ENCODE results near the gene PIP4K2C.

PIP4K2C gene

GRCh38 chr12:57590479-57590863, 521 bp upstream of the PIP4K2C start:
- no peak for DNase-seq (ENCODE audit: extremely low spot score)
- TF ChIP-seq CTCF (IDR thresholded peaks at IDR 0.05; ENCODE audit: control extremely low read depth, extremely low read depth, low read depth, missing control alignments), result no peak
- ChIA-PET POLR2A (interaction anchor here (1.6 kb wide), 1 partner anchor 70 kb away, joined by 5 read pairs; the partner anchor contains the start of gene DDIT3), CTCF (interaction anchor here (1.0 to 5.1 kb wide), 7 partner anchors 8 to 102 kb away, joined by 3 to 63 read pairs (median 4); partner anchors contain the start of gene B4GALNT1)

DNA sequence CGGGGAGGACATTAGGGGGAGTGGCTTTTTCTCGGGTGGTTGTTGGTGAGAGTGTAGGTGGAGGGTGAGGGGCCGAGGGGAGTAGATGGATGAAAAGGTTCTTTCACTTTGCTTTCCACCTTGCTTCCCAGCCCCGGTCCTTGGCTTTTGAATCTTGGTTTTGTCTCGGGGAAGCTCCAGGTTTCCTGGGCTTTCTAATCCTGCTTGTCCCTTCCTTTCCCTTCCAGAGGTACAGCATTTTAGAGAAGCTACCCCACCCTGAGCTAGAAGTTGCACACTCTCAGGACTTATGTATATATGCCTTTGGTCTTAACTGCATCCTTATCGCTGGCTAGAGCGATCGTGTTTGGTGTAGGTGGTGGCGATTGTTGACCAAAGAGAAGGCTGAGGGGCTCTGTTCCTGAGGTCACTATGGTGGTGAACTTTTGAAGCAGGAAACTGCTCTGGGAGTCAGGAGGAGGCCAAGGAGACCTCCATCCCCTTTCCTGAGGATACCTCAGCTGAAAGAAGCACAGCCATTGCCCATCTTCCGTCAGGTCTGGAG, 862 bp downstream of the PIP4K2C start:
- no peak for DNase-seq (ENCODE audit: extremely low spot score)

GRCh38 chr12:57592551-57593165, 1.7 kb downstream of the PIP4K2C start:
- POLR2A ChIA-PET, result interaction anchor here (0.7 kb wide), 1 partner anchor 11 kb away, joined by 11 read pairs; no protein-coding TSS in a partner anchor
- DNase-seq (ENCODE audit: extremely low spot score), result no peak
- TF ChIP-seq CTCF (IDR thresholded peaks at IDR 0.05; ENCODE audit: control extremely low read depth, extremely low read depth, low read depth, missing control alignments), result no peak
- CTCF ChIA-PET, result interaction anchor here (0.9 to 5.1 kb wide), 9 partner anchors 10 to 41 kb away, joined by 3 to 63 read pairs (median 5); partner anchors contain the start of gene B4GALNT1

More for the DNA sequence above, 862 bp downstream of the PIP4K2C start:
- no peak for TF ChIP-seq CTCF (IDR thresholded peaks at IDR 0.05; ENCODE audit: control extremely low read depth, extremely low read depth, low read depth, missing control alignments)
- ChIA-PET CTCF (interaction anchor here (1.1 to 5.1 kb wide), 8 partner anchors 9 to 134 kb away, joined by 3 to 63 read pairs (median 6); partner anchors contain the start of gene B4GALNT1), POLR2A (interaction anchor here (0.5 to 1.6 kb wide), 3 partner anchors 12 to 153 kb away, joined by 3 to 5 read pairs (median 3); partner anchors contain the start of genes DDIT3 and TSPAN31)

DNA sequence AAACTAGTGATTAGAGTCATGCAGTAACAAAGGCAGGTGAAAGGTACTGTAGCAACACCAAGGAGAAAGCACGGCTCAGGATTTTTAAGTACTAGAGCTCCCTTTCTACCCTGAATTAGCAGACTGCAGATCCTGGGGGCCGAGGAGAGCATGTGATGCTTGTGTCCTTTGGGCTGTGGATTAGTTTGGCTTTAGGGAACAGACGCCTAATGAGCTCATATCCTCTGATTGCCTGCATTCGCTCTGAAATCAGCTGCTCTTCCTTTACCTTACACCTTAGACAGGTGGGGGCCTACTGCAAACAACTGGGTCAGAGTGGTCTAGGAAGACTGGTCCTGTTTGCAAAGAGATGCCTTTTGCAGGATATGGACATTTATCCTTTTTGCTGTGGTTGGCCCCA, 2.2 kb downstream of the PIP4K2C start:
- TF ChIP-seq CTCF (IDR thresholded peaks at IDR 0.05; ENCODE audit: control extremely low read depth, extremely low read depth, low read depth, missing control alignments), result no peak
- ChIA-PET POLR2A (interaction anchor here (0.6 to 0.7 kb wide), 2 partner anchors 11 to 32 kb away, joined by 6 to 11 read pairs; no protein-coding TSS in a partner anchor), CTCF (interaction anchor here (0.9 to 5.1 kb wide), 9 partner anchors 10 to 41 kb away, joined by 3 to 63 read pairs (median 4); partner anchors contain the start of gene B4GALNT1)
- no peak for DNase-seq (ENCODE audit: extremely low spot score)

GRCh38 chr12:57600395-57600794, 9.4 kb downstream of the PIP4K2C start:
- ChIA-PET POLR2A (interaction anchor here (1.5 kb wide), 1 partner anchor 82 kb away, joined by 3 read pairs; no protein-coding TSS in a partner anchor), CTCF (interaction anchor here (1.1 to 4.2 kb wide), 4 partner anchors 16 to 156 kb away, joined by 3 to 47 read pairs (median 4); no protein-coding TSS in a partner anchor)
- no peak for DNase-seq (ENCODE audit: extremely low spot score)
- no peak for TF ChIP-seq CTCF (IDR thresholded peaks at IDR 0.05; ENCODE audit: control extremely low read depth, extremely low read depth, low read depth, missing control alignments)

DNA sequence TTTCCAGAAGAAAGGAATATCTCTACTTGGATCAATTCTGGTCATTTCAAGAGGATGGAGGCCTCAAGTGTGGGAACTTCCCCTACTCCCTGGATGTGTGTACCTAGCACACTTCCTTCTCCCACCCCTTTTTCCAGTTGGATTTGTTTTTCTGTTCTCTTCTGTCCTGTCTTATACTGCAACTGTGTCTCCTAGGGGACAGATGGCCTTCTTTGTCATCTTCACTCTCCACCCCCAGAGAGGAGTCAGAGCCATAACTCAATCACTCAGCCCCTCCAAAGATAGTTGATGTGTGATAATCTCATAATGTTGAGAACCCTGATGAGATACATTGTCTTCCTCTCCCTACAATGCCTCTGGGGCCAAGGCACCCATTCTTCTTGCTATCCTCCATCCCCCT, 11.6 kb downstream of the PIP4K2C start:
- TF ChIP-seq CTCF (IDR thresholded peaks at IDR 0.05; ENCODE audit: control extremely low read depth, extremely low read depth, low read depth, missing control alignments), result no peak
- no peak for DNase-seq (ENCODE audit: extremely low spot score)
- ChIA-PET CTCF (interaction anchor here (0.9 to 1.4 kb wide), 3 partner anchors 12 to 149 kb away, joined by 3 to 4 read pairs (median 3); no protein-coding TSS in a partner anchor), POLR2A (no interaction called here)

Data from GM10248 (cell line).